ENCODE data around the gene ATG9A. TPM values are rescaled to one million over a fixed set of nuclear protein-coding genes. Genes with fewer than 3 reads are reported as not detected.
"Not testable (repeated sequence)": the region's sequence is repeated elsewhere in the genome, so short reads cannot be mapped to it uniquely, and the experiment has no call there.

The ATG9A gene
- polyA plus RNA-seq, 4 donors: 40.8 to 45.5 (median 44.2) TPM

DNA sequence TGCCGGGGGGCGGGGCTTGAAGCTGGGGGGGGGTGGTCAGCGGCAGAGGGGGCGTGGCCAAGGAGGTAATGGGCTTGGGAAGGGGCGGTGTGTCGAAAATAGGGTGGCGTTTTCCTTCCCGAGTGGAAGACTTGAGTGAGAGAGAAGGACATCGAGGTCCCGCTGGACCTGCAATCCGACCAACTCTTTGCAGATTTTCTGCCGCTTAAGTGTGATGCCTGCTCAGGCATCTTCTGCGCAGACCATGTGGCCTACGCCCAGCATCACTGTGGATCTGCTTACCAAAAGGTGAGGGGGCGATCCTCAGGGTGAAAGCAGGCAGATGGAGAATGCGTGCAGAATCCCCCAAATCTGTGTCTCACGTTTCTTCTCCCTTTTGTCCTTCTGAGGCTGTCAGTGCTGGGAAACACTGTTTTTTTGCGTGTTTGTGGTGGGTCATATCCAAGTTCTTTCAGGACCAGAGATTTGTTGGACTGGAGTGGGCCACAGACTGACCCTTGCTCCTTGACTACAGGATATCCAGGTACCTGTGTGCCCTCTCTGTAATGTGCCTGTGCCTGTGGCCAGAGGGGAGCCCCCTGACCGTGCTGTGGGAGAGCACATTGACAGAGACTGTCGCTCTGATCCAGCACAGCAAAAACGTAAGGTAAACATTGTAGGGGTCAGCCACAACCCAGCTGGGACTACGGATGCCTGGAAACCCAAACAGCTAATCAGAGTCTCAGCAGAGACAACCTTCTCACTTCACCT, 22.1 kb downstream of the ATG9A start:
- no peak for DNase-seq (ENCODE audit: low read depth in 4 of 4, low spot score in 3 of 4)

DNA sequence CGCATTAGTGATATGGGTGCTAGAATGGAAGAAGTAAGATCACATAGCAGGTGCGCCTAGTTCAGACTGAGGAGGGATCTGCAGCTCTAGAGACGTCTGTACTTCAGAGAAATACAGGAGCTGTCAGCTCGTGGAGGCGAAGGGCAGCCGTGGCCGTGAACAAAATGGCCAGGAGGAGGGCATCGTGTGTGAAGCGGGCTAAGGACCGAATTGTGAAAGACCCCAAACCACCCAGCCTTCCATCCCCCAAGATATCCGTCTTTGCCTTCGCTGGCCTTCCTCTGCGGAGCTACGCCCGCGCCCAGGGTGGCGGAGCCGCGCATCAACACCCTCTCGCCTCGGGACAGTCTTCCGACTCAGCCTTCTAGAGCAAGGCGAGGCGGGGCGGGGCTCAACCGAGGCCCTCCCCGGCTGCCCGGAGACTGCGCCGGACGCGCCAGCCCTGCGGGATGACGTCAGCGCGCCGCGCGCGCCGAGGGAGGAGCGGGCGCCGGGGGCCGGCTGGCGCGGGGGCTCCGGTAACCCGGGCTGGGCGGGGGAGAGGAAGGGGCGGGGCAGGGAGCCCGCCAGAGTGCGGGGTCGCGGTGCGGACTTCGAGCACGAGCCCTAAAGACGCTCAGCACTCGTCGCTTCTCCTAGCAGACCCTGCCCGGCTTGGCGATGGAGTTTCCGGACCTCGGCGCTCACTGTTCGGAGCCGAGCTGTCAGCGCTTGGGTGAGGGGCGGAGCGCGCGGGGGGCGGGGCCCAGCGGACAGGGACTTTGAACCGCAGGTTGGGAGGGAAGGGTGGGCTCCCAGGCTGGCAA, 22.9 kb downstream of the ATG9A start, which contains the start of gene ZFAND2B:
Gene ZFAND2B (plus strand): TSS at position 455 of the 806 bp plus-strand sequence. CDS start 206 bp downstream, at position 661.
- peak; percentile 86 to 91 (median 90) for DNase-seq (ENCODE audit: low read depth in 4 of 4, low spot score in 3 of 4)

DNA sequence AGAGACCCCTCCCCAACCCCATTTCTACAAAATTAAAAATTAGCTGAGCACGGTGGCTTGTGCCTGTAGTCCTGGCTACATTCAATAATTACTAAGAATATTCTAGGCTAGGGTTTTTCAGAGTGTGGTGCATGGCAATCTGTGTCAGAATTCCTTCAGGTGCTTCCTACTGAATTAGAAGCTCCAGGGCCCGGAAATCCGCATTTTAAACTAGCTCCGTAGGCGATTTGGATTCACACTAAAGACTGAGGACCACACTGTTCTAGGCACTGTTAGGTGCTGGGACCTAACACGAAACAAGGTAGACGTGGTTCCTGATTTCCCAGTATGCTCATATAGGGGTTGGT, 23.5 kb downstream of the ATG9A start:
- DNase-seq (ENCODE audit: low read depth in 4 of 4, low spot score in 3 of 4): no peak

- DNase-seq (ENCODE audit: low read depth in 4 of 4, low spot score in 3 of 4): no peak
Measured at GRCh38 chr2:219205165-219205538, 24.3 kb downstream of the ATG9A start.

DNA sequence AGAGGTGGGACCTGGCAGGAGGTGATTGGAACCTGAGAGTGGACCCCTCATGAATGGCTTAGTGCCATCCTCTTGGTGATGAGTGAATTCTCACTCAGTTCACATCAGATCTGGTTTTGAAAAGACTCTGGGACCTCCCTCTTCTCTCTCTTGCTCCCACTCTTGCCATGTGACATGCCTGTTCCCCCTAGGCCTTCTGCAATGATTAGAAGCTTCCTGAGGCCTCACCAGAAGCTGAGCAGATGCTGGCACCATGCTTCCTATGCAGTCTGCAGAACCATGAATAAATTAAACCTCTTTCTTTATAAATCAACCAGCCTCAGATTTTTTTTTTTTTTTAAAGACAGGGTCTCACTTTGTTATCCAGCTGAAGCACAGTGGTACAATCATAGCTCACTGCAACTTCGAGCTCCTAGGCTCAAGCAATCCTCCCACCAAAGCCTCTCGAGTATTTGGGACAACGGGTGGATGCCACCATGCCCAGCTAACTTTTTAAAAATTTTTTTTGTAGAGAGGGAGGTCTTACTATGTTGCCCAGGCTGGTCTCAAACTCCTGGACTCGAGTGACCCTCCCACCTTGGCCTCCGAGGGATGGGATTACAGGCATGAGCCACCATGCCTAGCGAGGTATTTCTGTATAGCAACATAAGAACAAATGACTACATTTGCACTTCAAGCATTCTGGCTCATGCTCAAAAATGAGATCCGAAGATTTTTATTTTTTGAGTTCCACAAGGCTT, 24.8 kb downstream of the ATG9A start:
- no peak for DNase-seq (ENCODE audit: low read depth in 4 of 4, low spot score in 3 of 4)

DNA sequence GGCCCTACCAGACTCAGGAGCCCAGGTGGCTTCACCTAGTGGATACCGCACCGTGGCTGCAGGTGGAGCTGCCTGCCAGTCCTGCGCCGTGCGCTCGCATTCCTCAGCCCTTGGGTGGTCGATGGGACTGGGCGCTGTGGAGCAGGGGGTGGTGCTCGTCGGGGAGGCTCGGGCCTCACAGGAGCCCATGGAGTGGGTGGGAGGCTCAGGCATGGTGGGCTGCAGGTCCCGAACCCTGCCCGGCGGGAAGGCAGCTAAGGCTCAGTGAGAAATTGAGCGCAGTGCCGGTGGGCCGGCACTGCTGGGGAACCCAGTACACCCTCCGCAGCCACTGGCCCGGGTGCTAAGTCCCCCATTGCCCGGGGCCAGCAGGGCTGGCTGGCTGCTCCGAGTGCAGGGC, 28.1 kb downstream of the ATG9A start:
- not testable (repeated sequence) for DNase-seq (ENCODE audit: low read depth in 4 of 4, low spot score in 3 of 4)

- DNase-seq (ENCODE audit: low read depth in 4 of 4, low spot score in 3 of 4): not testable (repeated sequence)
Measured at GRCh38 chr2:219200502-219201326, 28.7 kb downstream of the ATG9A start.

GRCh38 chr2:219199470-219200211, 29.8 kb downstream of the ATG9A start:
- no peak for DNase-seq (ENCODE audit: low read depth in 4 of 4, low spot score in 3 of 4)

DNA sequence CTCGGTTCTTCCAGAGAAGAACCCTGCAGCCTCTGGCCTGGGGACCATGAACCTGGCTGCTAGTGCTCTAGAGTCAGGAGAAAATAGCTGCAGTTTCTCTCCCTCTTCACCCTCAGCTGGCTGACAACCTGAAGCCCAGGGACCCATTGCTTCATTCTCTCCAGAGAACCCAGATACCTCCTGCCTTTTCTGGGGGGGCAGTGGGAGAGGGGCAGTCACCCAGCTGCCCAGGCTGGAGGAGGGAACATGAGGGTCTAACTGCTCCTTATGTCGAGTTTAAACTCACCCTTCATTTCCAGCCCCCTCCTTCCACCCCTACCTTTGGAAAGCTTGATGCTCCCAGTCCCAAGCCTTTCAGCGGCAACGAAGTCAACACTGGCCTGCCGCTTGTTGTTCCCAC, 30.5 kb downstream of the ATG9A start:
- DNase-seq (ENCODE audit: low read depth in 4 of 4, low spot score in 3 of 4): no peak

DNA sequence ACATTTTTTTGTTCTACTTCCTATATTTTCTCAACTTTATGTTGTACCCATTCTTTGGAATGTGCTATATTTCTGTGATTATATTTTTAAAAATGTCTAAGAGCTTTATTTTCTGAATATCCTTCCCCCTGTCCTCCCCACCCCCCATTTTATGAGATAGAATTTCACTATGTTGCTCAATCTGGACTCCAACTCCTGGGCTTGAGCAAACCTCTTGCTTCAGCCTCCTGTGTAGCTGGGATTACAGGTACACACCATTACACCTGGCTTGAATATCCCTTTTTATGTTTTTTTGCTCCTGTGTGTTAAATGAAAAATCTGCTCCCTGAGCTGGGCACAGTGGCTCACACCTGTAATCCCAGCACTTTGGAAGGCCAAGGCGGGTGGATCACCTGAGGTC, 32.0 kb downstream of the ATG9A start:
- DNase-seq (ENCODE audit: low read depth in 4 of 4, low spot score in 3 of 4): no peak

DNA sequence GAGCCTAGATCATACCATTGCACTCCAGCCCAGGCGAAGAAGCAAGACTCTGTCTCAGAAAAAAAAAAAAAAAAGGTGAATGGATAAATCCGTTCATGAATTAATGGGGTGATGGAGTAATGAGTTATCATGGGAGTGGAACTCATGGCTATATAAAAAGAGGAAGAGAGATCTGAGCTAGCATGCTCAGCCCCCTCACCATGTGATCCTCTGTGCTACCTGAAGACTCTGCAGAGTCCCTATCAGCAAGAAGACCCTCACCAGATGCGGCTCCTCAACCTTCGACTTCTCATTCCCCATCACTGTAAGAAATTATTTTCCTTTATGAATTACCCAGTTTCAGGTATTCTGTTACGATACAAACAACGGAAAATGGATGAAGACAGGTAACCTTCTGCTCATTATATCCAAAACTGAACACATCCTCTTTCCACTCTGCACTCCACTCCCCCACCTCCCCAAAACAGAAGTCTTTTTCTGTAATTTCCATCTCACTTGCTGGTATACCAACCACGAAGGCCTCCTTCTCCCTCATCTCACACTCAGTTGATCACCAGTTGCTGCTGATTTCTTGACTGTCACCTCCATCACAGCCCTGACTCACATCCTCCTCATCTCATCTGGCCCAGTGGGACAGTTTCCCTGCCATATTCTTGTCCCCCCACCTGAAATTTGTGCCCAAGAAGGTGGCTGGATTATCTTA, 42.5 kb downstream of the ATG9A start:
- no peak for DNase-seq (ENCODE audit: low read depth in 4 of 4, low spot score in 3 of 4)

GRCh38 chr2:219184121-219184520, 45.3 kb downstream of the ATG9A start:
- DNase-seq (ENCODE audit: low read depth in 4 of 4, low spot score in 3 of 4): no peak

- DNase-seq (ENCODE audit: low read depth in 4 of 4, low spot score in 3 of 4): no peak
Measured at GRCh38 chr2:219183151-219183772, 46.2 kb downstream of the ATG9A start.

GRCh38 chr2:219182331-219183150, 46.9 kb downstream of the ATG9A start:
- no peak for DNase-seq (ENCODE audit: low read depth in 4 of 4, low spot score in 3 of 4)

DNA sequence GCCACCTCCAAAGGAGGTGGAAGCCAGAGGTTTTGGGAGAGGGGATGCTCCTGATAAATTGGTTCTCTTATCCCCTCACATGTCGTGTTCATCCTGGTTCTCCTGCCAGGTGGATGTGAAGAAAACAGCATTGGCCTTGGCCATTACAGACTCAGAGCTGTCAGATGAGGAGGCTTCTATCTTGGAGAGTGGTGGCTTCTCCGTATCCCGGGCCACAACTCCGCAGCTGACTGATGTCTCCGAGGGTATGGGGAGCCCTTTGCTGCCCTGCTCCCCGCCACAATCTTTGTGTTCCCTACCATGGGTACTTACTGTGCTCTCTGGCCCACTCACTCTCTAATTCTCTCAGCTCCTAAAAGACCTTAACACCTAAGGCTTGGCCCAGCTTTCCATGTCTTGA, 47.9 kb downstream of the ATG9A start:
- no peak for DNase-seq (ENCODE audit: low read depth in 4 of 4, low spot score in 3 of 4)

GRCh38 chr2:219180961-219181360, 48.5 kb downstream of the ATG9A start:
- DNase-seq (ENCODE audit: low read depth in 4 of 4, low spot score in 3 of 4): no peak

- no peak for DNase-seq (ENCODE audit: low read depth in 4 of 4, low spot score in 3 of 4)
Measured at GRCh38 chr2:219179601-219180465, 49.6 kb downstream of the ATG9A start.
